GM18507 (cell line): Measurements from ENCODE around the gene MYH11.

Experiments
- DNase-seq: peaks from one replicate; pipeline ENCODE4 v3.0.0; 2011; ENCODE audit warnings: low read depth; ENCODE audit not compliant: insufficient read length; ENCODE audit errors: extremely low spot score
- FAIRE-seq: peaks from 2 replicates; lab custom pipeline; 2011; peaks lifted over from hg19 to GRCh38; lab: Jason Lieb, UNC

Gene MYH11

DNA sequence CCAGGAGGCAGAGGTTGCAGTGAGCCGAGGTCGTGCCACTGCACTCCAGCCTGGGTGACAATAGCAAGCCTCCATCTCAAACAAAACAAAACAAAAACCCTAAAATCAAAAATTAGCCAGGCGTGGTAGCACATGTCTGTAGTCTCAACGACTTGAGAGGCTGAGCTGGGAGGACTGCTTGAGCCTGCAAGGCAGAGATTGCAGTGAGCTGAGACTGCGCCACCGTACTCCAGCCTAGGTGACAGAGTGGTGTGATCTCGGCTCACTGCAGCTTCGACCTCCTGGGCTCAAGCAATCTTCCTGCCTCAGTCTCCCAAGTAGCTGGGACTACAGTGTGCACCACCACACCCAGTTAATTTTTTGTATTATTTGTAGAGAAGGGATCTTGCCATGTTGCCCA is 87.6 kb downstream of the MYH11 start:
- no peak for FAIRE-seq
- no peak for DNase-seq

DNA sequence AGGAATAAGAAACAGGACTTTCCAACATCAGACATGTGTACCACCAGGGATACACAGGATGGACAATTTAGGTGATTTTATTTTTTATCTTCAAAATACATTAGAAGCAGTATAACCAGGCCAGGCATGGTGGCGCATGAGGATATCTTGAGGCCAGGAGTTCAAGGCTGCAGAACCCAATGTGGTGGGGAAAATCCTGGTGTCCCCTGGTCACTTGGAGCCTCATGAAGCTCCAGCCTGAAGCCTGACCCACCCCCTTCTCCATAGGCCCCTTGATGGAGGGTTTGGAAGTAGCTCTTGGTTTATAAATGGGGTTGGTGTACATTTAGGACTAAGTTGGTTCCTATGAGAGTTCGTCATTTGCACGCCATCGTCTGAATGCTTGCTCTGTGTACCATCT is 88.6 kb downstream of the MYH11 start:
- FAIRE-seq (no peak), DNase-seq (no peak)

DNA sequence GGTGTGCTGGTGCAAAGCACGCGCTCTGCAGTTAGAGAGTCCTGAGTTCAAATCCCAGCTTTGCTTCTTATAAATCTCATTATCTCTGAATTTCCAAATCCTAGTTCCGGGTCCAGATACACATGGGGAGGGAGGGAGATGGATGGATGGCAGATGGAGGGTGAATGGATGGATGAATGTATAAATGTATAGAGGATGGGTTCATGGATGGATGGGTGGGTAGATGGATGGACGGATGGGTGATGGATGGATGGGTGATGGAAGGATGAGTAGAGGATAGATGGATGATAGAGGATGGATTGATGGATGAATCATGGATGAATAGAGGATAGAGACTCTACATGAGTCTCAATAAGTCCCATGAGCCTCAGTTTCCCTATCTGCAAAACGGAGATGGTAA is 89.9 kb downstream of the MYH11 start:
- FAIRE-seq: no peak
- no peak for DNase-seq

DNA sequence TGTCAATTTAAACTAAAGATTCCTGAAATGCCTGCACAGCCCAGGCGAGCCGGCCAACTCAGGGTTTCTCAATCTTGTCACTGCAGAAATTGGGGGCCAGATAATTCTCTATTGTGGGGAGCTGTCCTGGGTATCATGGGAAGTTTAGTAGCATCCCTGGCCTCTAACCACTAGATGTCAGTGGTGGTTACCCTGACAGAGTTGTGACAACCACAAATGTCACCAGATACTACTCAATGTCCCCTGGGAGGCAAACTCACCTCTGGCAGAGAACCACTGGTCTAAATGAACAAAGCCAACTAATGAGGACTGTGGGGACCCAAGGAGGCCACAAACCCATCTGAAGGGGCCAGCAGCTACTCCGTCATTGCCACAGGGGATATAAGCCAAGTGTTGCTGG is 90.9 kb downstream of the MYH11 start:
- DNase-seq (peak; percentile 67), FAIRE-seq (peak; percentile 95)

DNA sequence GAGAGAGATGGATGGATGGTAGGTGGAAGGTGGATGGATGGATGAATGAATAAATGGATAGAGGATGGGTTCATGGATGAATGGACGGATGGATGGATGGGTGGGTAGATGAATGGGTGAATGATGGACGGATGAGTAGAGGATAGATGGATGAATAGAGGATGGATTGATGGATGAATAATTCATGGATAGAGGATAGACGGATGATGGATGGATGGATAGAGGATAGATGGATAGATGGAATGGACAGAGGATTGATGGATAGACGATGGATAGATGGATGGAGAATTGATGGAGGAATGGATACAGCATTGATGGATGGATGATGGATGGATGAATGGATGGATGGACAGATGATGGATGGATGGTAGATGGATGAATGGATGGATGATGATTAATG is 91.7 kb downstream of the MYH11 start:
- DNase-seq: no peak
- FAIRE-seq: no peak

DNA sequence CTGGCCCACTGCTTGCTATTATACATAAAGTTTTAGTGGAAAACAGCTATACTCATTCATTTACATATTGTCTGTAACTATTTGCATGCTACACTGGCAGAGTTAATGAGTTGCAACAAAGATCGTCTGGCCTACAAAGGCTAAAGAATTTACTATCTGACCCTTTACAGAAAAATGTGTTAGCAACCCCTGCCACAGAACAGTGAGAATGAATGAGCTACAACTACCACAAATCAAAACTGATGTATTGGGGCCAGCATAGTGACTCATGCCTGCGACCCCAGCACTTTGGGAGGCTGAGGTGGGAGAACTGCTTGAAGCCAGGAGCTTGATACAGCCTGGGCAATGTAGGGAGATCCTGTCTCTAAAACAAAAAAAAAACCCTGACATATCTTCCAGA is 92.7 kb downstream of the MYH11 start:
- no peak for FAIRE-seq
- no peak for DNase-seq

DNA sequence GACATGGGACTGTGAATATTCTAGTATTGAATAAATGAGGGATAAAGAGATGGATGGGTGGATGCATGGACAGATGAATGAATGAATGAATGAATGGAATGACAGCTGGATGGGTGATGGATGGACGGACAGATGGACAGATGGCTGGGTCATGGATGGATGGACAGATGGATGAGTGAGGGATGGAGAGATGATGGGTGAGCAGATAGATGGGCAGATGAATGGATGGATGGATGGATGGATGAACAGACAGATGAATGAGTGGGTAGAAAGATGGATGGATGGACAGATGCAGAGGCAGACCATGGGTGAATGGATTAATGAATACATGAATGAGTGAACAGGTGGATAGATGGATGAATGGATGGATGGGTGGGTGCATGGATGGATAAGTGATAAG is 96.7 kb downstream of the MYH11 start:
- DNase-seq: no peak
- no peak for FAIRE-seq

DNA sequence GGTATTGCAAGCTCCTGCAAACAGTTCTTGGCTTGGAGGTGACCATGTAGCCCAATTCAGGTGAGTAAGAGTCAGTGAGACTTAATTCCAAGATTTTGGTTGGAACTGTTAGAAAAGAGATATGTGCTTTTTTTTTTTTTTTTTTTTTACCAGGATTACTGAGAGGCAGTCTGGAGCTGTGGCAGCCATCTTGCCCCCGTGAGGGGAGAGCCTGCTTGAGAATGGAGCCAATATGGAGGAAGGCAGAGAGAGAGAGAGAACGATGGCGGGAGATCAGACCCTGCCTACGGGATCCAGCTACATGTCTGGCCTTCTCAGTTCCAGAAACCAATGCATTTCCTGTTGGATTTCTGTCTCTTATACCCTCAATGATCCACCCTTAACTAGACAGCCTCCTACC is 97.8 kb downstream of the MYH11 start:
- FAIRE-seq (no peak), DNase-seq (no peak)

DNA sequence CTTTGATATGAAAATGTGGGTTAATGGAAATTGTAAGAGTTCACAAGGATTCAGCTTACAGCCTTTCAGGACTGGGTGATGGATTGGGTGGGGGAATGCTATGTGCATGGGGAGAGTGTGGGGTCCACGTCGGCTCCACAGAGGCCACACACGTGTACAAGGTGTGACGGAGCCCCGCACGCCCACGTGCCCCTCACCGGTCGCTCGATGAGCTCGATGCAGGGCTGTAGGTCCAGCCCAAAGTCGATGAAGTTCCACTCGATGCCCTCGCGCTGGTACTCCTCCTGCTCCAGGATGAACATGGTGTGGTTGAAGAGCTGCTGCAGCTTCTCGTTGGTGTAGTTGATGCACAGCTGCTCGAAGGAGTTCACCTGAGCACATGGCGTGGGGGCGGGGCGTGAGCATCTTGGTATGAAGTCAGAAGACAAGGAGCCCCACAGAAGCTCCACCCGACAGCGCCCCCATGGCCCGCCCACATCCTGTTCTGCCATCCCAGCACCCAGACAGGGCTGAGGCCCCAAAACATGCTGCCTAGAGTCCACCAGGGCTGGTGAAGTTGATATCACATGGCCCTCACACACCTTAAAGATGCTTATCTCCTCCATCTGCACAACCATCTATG is 99.1 kb downstream of the MYH11 start:
- DNase-seq (no peak), FAIRE-seq (no peak)

DNA sequence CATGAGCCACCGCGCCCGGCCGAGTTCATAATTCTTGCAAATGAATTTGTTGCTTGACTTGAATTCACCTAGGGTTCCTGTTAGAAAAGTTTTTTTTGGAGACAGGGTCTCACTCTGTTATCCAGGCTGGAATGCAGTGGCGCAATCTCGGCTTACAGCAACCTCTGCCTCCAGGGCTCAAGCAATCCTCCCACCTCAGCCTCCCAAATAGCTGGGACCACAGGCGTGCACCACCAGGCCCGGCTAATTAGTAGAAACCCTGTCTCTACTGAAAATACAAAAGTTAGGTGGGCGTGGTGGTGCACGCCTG is 99.8 kb downstream of the MYH11 start:
- no peak for FAIRE-seq

DNA sequence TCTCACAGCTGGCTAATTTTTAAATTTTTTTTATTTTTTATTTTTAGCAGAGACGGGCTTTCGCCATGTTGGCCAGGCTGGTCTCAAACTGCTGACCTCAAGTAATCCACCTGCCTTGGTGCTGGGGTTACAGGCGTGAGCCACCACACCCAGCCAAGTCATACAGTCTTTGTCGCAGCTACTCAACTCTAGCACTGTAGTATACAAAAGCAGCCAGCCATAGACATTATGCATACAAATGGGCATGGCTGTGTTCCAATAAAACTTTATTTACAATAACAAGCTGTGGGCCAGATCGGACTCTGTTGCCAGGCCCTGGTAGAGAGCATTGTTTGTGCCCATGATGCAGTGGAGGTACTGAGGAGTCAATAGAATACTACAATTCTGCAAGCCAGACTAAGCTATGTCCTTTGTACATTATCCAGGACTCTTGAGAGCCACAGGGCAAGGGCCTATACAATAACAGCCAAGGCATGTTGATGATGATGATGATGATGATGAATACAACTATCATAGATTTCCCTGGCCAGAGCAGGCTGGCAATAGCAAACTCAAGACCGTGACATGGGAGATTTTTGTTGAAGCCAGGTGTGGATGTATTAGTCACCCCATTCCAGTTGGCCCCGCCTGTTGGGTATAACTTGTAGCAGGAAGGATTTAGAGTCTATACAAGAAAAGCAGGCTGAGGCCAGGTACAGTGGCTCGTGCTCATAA is 101.8 kb downstream of the MYH11 start:
- no peak for FAIRE-seq
- no peak for DNase-seq

More for the DNA sequence above, 99.8 kb downstream of the MYH11 start:
- DNase-seq: no peak

DNA sequence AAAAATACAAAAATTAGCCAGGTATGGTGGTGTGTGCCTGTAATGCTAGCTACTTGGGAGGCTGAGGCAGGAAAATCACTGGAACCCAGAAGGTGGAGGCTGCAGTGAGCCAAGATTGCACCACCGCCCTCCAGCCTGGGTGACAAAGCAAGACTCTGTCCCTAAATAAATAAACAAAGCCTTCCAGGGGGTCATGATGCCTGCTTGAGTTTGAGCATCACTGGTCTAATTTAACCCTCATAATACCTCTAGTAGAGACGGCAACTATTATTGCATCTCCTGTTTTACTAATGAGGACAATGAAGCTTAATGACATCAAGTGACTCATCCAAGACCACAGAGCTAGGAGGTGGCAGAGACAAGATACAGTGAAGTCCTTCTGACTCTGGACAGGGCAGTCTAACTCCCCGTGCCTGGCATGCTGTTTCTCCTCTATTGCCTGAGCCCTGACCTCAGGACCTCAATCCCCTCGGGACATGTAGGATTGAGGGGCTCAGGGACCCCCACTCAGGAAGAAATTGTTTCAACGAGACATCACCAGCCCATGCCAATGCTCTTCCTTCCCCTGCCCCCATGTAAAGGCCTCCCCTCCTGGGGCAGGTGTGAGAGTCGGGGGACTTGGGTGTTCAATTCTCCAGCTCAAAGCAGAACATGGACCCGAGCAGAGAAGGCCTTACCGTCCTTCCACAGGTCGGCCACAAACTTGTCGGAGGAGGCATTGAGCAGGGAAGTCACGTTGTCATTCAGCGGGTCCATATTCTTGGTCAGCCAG is 103.9 kb downstream of the MYH11 start:
- DNase-seq: no peak
- no peak for FAIRE-seq

DNA sequence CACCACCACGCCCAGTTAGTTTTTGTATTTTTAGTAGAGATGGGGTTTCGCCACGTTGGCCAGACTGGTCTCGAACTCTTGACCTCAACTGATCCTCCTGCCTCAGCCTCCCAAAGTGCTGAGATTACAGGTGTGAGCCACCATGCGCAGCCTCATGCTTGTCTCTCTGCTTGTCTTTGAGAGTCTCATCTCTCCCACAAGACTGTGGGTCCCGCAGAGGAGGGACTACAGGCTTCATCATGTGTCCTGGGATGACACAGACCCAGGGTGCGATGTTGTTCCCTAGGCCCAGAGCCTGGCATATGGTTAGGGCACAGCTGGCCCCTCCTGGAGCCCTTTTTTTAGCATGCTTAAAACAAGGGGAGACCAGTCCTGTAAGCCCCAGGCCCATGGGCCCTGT is 104.9 kb downstream of the MYH11 start:
- FAIRE-seq: no peak
- no peak for DNase-seq

DNA sequence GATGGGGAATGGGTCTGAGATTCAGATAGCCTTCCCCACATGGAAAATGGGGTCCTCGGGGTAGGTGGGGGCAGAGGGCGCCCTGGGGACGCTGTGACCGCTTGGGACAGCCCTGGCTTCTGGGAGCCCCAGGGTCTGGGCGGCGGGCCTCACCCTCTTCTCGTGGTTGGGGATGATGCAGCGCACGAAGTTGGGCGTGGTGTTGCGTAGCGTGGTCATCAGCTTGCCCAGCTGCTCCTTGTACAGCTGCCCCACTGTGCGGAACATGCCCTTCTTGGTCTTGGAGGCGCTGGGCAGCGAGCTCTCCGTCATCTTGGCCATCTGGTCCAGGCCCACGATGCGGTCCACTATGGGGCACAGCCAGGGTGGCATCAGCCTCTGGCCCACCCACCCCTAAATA is 106.8 kb downstream of the MYH11 start:
- FAIRE-seq: no peak
- DNase-seq: no peak

DNA sequence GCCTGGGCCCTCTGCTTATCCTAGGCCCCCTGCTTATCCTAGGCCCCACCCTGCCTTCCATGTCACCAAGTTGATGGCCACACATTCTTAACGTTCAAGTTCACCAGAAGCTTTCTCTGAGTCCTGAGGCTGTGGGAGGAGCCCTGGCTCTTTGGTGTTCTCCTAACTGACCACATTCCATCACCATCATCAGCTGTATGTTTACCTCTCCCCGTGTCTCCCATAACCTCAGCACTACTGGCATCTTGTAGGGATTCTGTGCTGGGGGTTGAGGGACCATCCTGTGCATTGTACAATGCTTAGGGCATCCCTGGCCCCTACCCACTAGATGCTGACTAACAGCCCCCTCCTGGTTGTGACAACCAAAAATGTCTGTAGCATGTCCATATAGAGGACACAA is 107.5 kb downstream of the MYH11 start:
- FAIRE-seq: no peak

DNA sequence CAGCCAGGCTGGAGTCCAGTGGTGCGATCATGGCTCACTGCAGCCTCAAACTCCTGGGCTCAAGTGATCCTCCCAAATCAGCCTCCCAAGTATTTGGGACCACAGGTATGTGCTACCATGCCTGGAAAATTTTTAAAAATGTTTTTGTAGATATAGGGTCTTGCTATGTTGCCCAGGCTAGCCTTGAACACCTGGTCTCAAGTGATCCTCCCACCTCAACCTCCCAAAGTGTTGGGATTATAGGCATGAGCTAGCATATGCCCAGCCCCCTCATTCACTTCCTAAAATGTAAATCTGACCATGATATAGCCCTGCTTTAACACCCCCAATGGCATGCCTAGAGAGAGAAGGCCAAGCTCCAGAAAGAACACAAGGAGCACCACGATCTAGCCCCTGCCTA is 108.2 kb downstream of the MYH11 start:
- DNase-seq (no peak), FAIRE-seq (no peak)

More for the DNA sequence above, 107.5 kb downstream of the MYH11 start:
- no peak for DNase-seq

DNA sequence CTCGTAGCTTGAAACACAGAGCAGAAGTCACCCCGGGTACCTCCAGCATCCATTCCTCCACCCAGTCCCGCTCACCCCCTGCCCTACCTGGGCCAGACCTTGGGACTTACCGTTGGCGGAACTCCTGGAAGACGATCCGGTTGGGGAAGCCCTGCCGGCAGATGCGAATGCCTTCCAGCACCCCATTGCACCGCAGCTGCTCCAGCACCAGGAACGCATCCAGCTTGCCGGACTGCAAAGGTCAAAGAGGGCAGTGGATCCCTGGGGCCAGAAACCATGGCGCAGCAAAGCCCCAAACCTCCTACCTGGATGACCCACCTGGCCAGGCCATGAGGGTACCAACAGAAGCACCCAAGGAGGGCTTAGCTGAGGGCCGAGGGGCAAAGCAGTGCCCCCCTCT is 108.9 kb downstream of the MYH11 start:
- DNase-seq (no peak), FAIRE-seq (no peak)

DNA sequence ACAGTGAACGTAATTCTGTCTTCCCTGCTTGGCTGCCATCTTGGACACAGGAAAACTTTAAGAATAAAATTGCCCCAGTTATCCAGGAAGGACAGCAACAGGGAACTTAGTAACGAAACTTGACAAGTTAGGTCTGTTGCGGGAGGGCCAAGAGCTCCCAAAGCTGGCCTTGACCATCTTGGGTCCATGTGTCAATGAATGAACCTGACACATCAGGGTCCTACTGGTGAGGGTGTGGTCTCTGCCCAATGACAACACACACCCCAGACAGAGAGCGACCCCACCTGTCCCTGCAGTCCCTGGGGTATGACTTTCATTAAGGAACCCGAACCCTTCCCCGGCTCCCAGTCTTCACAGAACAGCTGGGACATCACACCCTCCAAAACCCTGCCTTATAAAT is 110.5 kb downstream of the MYH11 start:
- no peak for FAIRE-seq
- no peak for DNase-seq

DNA sequence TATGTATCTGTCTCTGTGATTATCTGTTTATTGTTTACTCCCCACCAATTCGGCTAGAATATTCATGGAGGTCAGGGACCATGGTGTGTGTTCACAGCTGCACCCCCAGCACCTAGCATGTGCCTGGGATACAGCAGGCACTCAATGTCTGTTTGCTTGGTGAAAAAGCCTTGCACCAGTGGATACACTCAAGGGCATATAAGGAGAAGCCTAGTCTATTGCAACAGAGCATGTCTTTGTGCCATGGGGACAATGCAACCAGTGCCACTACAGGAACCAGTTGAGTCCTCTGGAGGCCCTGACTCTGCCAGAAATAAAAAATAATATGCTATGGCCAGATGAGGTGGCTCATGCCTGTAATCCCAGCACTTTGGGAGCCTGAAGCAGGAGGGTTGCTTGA is 113.2 kb downstream of the MYH11 start:
- no peak for FAIRE-seq
- no peak for DNase-seq

DNA sequence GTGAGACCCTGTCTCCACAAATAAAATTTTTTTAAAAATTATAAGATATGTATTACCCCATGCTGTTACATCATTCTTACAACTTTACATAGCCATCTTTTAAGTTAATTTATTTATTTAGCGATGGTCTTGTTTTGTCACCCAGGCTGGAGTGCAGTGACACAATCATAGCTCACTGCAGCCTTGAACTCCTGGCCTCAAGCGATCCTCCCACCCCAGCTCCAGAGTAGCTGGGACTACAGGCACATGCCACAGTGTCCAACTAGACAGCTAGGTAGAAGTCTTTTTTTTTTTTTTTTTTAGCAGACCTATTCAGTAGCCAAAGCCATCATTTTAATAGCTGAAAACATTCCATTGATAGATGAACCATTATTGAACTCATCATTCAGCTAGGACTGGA is 114.1 kb downstream of the MYH11 start:
- DNase-seq: no peak
- FAIRE-seq: no peak
